Measurements from ENCODE around the gene LIN7A.
A peak's percentile ranks its signal among the peaks of the same experiment; 100 is the strongest.
"Not testable (repeated sequence)": the region's sequence is repeated elsewhere in the genome, so short reads cannot be mapped to it uniquely, and the experiment has no call there.

The LIN7A gene

GRCh38 chr12:80920006-80920405 lies 17.7 kb downstream of the LIN7A start:
- no peak for DNase-seq (ENCODE audit: low read depth)

- DNase-seq (ENCODE audit: low read depth), result no peak
Observed at GRCh38 chr12:80917651-80918050, 20.1 kb downstream of the LIN7A start.

GRCh38 chr12:80912901-80913770 lies 24.6 kb downstream of the LIN7A start:
- no peak for DNase-seq (ENCODE audit: low read depth)

- no peak for DNase-seq (ENCODE audit: low read depth)
Observed at GRCh38 chr12:80909370-80909769, 28.4 kb downstream of the LIN7A start.

- no peak for DNase-seq (ENCODE audit: low read depth)
Observed at GRCh38 chr12:80902711-80903110, 35.0 kb downstream of the LIN7A start.

- no peak for DNase-seq (ENCODE audit: low read depth)
Observed at GRCh38 chr12:80901661-80902060, 36.1 kb downstream of the LIN7A start.

GRCh38 chr12:80895240-80895639 lies 42.5 kb downstream of the LIN7A start:
- DNase-seq (ENCODE audit: low read depth), result no peak

- no peak for DNase-seq (ENCODE audit: low read depth)
Observed at GRCh38 chr12:80894179-80894578, 43.6 kb downstream of the LIN7A start.

GRCh38 chr12:80892597-80893445 lies 44.9 kb downstream of the LIN7A start:
- DNase-seq (ENCODE audit: low read depth), result peak; percentile 86

- no peak for DNase-seq (ENCODE audit: low read depth)
Observed at GRCh38 chr12:80884651-80885050, 53.1 kb downstream of the LIN7A start.

GRCh38 chr12:80881106-80881505 lies 56.6 kb downstream of the LIN7A start:
- no peak for DNase-seq (ENCODE audit: low read depth)

- not testable (repeated sequence) for DNase-seq (ENCODE audit: low read depth)
Observed at GRCh38 chr12:80878452-80878851, 59.3 kb downstream of the LIN7A start.

GRCh38 chr12:80877721-80878265 lies 59.9 kb downstream of the LIN7A start:
- DNase-seq (ENCODE audit: low read depth), result peak; percentile 69

GRCh38 chr12:80872053-80872452 lies 65.7 kb downstream of the LIN7A start:
- no peak for DNase-seq (ENCODE audit: low read depth)

- no peak for DNase-seq (ENCODE audit: low read depth)
Observed at GRCh38 chr12:80869264-80869663, 68.5 kb downstream of the LIN7A start.

GRCh38 chr12:80868576-80868975 lies 69.2 kb downstream of the LIN7A start:
- DNase-seq (ENCODE audit: low read depth), result no peak

GRCh38 chr12:80867941-80868340 lies 69.8 kb downstream of the LIN7A start:
- no peak for DNase-seq (ENCODE audit: low read depth)

GRCh38 chr12:80864046-80864735 lies 73.5 kb downstream of the LIN7A start:
- peak; percentile 57 for DNase-seq (ENCODE audit: low read depth)

- DNase-seq (ENCODE audit: low read depth), result peak; percentile 50
Observed at GRCh38 chr12:80862531-80862930, 75.2 kb downstream of the LIN7A start.

GRCh38 chr12:80861641-80862378 lies 75.9 kb downstream of the LIN7A start:
- peak; percentile 68 for DNase-seq (ENCODE audit: low read depth)

GRCh38 chr12:80860928-80861327 lies 76.8 kb downstream of the LIN7A start:
- no peak for DNase-seq (ENCODE audit: low read depth)

Measured in EH (cell line).